ENCODE measurements around the gene MYRIP.
"Not testable (repeated sequence)": the region's sequence is repeated elsewhere in the genome, so short reads cannot be mapped to it uniquely, and the experiment has no call there.

The MYRIP gene

GRCh38 chr3:39806820-39807219, 2.6 kb upstream of the MYRIP start:
- DNase-seq (ENCODE audit: low read depth) = no peak

- DNase-seq (ENCODE audit: low read depth) = no peak
Observed at GRCh38 chr3:39808467-39809180, 785 bp upstream of the MYRIP start.

- DNase-seq (ENCODE audit: low read depth) = no peak
Observed at GRCh38 chr3:39809995-39810595, 686 bp downstream of the MYRIP start.

GRCh38 chr3:39810647-39811161, 1.3 kb downstream of the MYRIP start:
- no peak for DNase-seq (ENCODE audit: low read depth)

- no peak for DNase-seq (ENCODE audit: low read depth)
Observed at GRCh38 chr3:39811561-39811960, 2.2 kb downstream of the MYRIP start.

GRCh38 chr3:39812537-39812936, 3.1 kb downstream of the MYRIP start:
- DNase-seq (ENCODE audit: low read depth) = no peak

GRCh38 chr3:39814007-39814406, 4.6 kb downstream of the MYRIP start:
- DNase-seq (ENCODE audit: low read depth) = no peak

GRCh38 chr3:39819899-39820298, 10.5 kb downstream of the MYRIP start:
- DNase-seq (ENCODE audit: low read depth) = no peak

- not testable (repeated sequence) for DNase-seq (ENCODE audit: low read depth)
Observed at GRCh38 chr3:39833764-39834163, 24.4 kb downstream of the MYRIP start.

- no peak for DNase-seq (ENCODE audit: low read depth)
Observed at GRCh38 chr3:39839484-39839883, 30.1 kb downstream of the MYRIP start.

- DNase-seq (ENCODE audit: low read depth) = no peak
Observed at GRCh38 chr3:39843440-39843839, 34.0 kb downstream of the MYRIP start.

GRCh38 chr3:39848365-39848764, 39.0 kb downstream of the MYRIP start:
- DNase-seq (ENCODE audit: low read depth) = no peak

GRCh38 chr3:39849992-39850715, 40.7 kb downstream of the MYRIP start:
- DNase-seq (ENCODE audit: low read depth) = no peak

GRCh38 chr3:39850716-39851032, 41.3 kb downstream of the MYRIP start:
- no peak for DNase-seq (ENCODE audit: low read depth)

- no peak for DNase-seq (ENCODE audit: low read depth)
Observed at GRCh38 chr3:39855517-39855916, 46.1 kb downstream of the MYRIP start.

- DNase-seq (ENCODE audit: low read depth) = no peak
Observed at GRCh38 chr3:39869890-39870289, 60.5 kb downstream of the MYRIP start.

GRCh38 chr3:39870706-39871105, 61.3 kb downstream of the MYRIP start:
- no peak for DNase-seq (ENCODE audit: low read depth)

GRCh38 chr3:39879581-39879980, 70.2 kb downstream of the MYRIP start:
- DNase-seq (ENCODE audit: low read depth) = no peak

- no peak for DNase-seq (ENCODE audit: low read depth)
Observed at GRCh38 chr3:39882111-39882510, 72.7 kb downstream of the MYRIP start.

GRCh38 chr3:39892068-39892467, 82.7 kb downstream of the MYRIP start:
- no peak for DNase-seq (ENCODE audit: low read depth)

- no peak for DNase-seq (ENCODE audit: low read depth)
Observed at GRCh38 chr3:39896184-39896583, 86.8 kb downstream of the MYRIP start.

GRCh38 chr3:39900462-39901002, 91.1 kb downstream of the MYRIP start:
- no peak for DNase-seq (ENCODE audit: low read depth)

GRCh38 chr3:39903253-39903652, 93.8 kb downstream of the MYRIP start:
- no peak for DNase-seq (ENCODE audit: low read depth)

Measured in amniotic epithelial cell (primary cell).